A549 (cell line): ENCODE measurements around the gene RNF114. TPM values are rescaled to one million over a fixed set of nuclear protein-coding genes. Genes with fewer than 3 reads are reported as not detected.

Experiments
- ATAC-seq, 2 experiments: fragments of 200-7000 bp in 1 of 2; fragments of >200 bp in 1 of 2; cut with Nextera tagmentation in 1 of 2; cut with Tn5 transposase in 1 of 2; 3 replicates each; pipeline versions ENCODE4 v1.8.0 to v1.9.1; 2018 to 2020; ENCODE audit warnings: mild to moderate bottlenecking in 1 of 2, moderate library complexity in 1 of 2
- CTCF ChIA-PET: fragments of 300-600 bp; sonication (Branson Sonifier 250); formaldehyde crosslinking; extraction: SDS; loops from one replicate; lab custom pipeline; 2021; ENCODE audit warnings: antibody characterized with exemption, inconsistent platforms; lab: Yijun Ruan, JAX
- POLR2A ChIA-PET: fragments of 350-600 bp; formaldehyde crosslinking; extraction: SDS; loops from one replicate; lab custom pipeline; 2021; ENCODE audit warnings: antibody characterized with exemption, inconsistent platforms; lab: Yijun Ruan, JAX
- DNase-seq, 2 experiments: peaks; one replicate each; pipeline versions ENCODE4 v3.0.0 to v3.0.0-alpha.2; 2011 to 2016; ENCODE audit warnings: low read depth in 1 of 2, low spot score in 1 of 2
- FAIRE-seq: peaks from 2 replicates; lab custom pipeline; 2011; peaks lifted over from hg19 to GRCh38; lab: Jason Lieb, UNC
- H3K27ac ChIP-seq, 2 experiments: fragments of >200 bp; sonication (Bioruptor Twin); formaldehyde crosslinking; 3 replicates each; pipeline ENCODE4 v1.5.1; 2016 to 2017
- H3K4me1 ChIP-seq: fragments of >200 bp; sonication (Bioruptor Twin); formaldehyde crosslinking; 3 replicates; pipeline ENCODE4 v1.6.1; 2016
- H3K4me2 ChIP-seq: fragments of >200 bp; sonication (Bioruptor Twin); formaldehyde crosslinking; 3 replicates; pipeline ENCODE4 v1.6.1; 2016
- H3K4me3 ChIP-seq: fragments of >200 bp; sonication (Bioruptor Twin); formaldehyde crosslinking; 3 replicates; pipeline ENCODE4 v1.5.1; 2016
- H3K9me3 ChIP-seq: fragments of >200 bp; sonication (Bioruptor Twin); formaldehyde crosslinking; 3 replicates; pipeline ENCODE4 v1.6.1; 2016
- BHLHE40 ChIP-seq: IDR thresholded peaks from 2 replicates; pipeline ENCODE4 v1.6.1; 2012; ENCODE audit warnings: low read depth, low read length, inconsistent platforms
- CBX2 ChIP-seq: fragments of 200-600 bp; sonication (generic); IDR thresholded peaks from 2 replicates; pipeline ENCODE4 v1.6.1; 2016; ENCODE audit warnings: low read depth, mild to moderate bottlenecking, borderline replicate concordance
- CEBPB ChIP-seq, 2 experiments: fragments of >200 bp in 1 of 2; sonication (Bioruptor Twin) in 1 of 2; formaldehyde crosslinking in 1 of 2; IDR thresholded peaks; 2 replicates each; pipeline ENCODE4 v1.6.1; 2012 to 2016
- CHD2 ChIP-seq: fragments of 150-350 bp; IDR thresholded peaks from 2 replicates; pipeline ENCODE4 v1.6.1; 2014; ENCODE audit warnings: low read length; ENCODE audit not compliant: partially characterized antibody
- EP300 ChIP-seq, 2 experiments: fragments of >200 bp; sonication (Bioruptor Twin); formaldehyde crosslinking; IDR thresholded peaks; 2 replicates in 1 of 2; 3 replicates in 1 of 2; pipeline ENCODE4 v1.6.1; 2016 to 2017
- FOSB ChIP-seq: fragments of 250-450 bp; sonication (Bioruptor Pico); IDR thresholded peaks from 2 replicates; pipeline ENCODE4 v1.5.0; 2020; ENCODE audit warnings: mild to moderate bottlenecking, moderate library complexity
- FOSL2 ChIP-seq, 2 experiments: fragments of 450-650 bp in 1 of 2; fragments of >200 bp in 1 of 2; sonication (Bioruptor Twin) in 1 of 2; formaldehyde crosslinking; IDR thresholded peaks; 2 replicates each; pipeline versions ENCODE4 v1.5.0 to v1.6.1; 2016 to 2020; ENCODE audit warnings: mild to moderate bottlenecking in 1 of 2, moderate library complexity in 1 of 2
- GATA3 ChIP-seq: IDR thresholded peaks from 2 replicates; pipeline ENCODE4 v1.6.1; 2012; ENCODE audit warnings: borderline replicate concordance
- HOXA7 ChIP-seq: fragments of 250-450 bp; sonication (Bioruptor Pico); IDR thresholded peaks from 2 replicates; pipeline ENCODE4 v1.5.0; 2020; ENCODE audit warnings: mild to moderate bottlenecking, moderate library complexity
- MAFK ChIP-seq: fragments of 450-650 bp; IDR thresholded peaks from 2 replicates; pipeline ENCODE4 v1.6.1; 2014; ENCODE audit not compliant: partially characterized antibody
- MAX ChIP-seq: IDR thresholded peaks from 2 replicates; pipeline ENCODE4 v1.6.1; 2012
- MYC ChIP-seq: IDR thresholded peaks from 2 replicates; pipeline ENCODE4 v1.6.1; 2012; ENCODE audit warnings: mild to moderate bottlenecking, inconsistent platforms, low read length, improper control_type of control experiment, borderline replicate concordance
- NFE2L2 ChIP-seq: fragments of 150-350 bp; conservative IDR thresholded peaks from 2 replicates; pipeline ENCODE4 v1.6.1; 2014; ENCODE audit warnings: low read length
- NPAS2 ChIP-seq: fragments of 250-450 bp; sonication (Bioruptor Pico); IDR thresholded peaks from 2 replicates; pipeline ENCODE4 v1.8.0; 2022; ENCODE audit warnings: mild to moderate bottlenecking, moderate library complexity, borderline replicate concordance
- POLR2AphosphoS2 ChIP-seq: conservative IDR thresholded peaks from 2 replicates; pipeline ENCODE4 v1.6.1; 2012; ENCODE audit warnings: low read length, improper control_type of control experiment, inconsistent platforms
- REST ChIP-seq: fragments of 200-600 bp; sonication (generic); IDR thresholded peaks from 2 replicates; pipeline ENCODE4 v1.6.1; 2016; ENCODE audit warnings: antibody characterized with exemption, mild to moderate bottlenecking, moderate library complexity
- TFCP2L1 ChIP-seq: fragments of 250-450 bp; sonication (Bioruptor Pico); IDR thresholded peaks from 2 replicates; pipeline ENCODE4 v1.5.0; 2021; ENCODE audit warnings: mild to moderate bottlenecking
- ZFP36 ChIP-seq: fragments of 450-650 bp; IDR thresholded peaks from 2 replicates; pipeline ENCODE4 v1.6.1; 2014; ENCODE audit warnings: borderline replicate concordance; ENCODE audit not compliant: partially characterized antibody
- ZNF302 ChIP-seq: fragments of 250-450 bp; sonication (Bioruptor Pico); IDR thresholded peaks from 2 replicates; pipeline ENCODE4 v1.9.0; 2021; ENCODE audit warnings: inconsistent platforms, mild to moderate bottlenecking, moderate library complexity
- WGBS: methylation state at CpG from one replicate; pipeline ENCODE4 v1.1.6; 2017; ENCODE audit errors: missing lambda C conversion rate; 5-methylcytosine and 5-hydroxymethylcytosine counted together
- polyA plus RNA-seq, 4 experiments: library from polyadenylated mRNA; depleted of rRNA in 3 of 4; stranded (reverse); fragments of >200 nt; fragmentation: RNase III in 1 of 4; extraction: RNeasy Plus Mini Kit Qiagen cat#74134 plus additional on column Dnase treatment in 1 of 4; gene quantifications; 2 replicates in 3 of 4; 3 replicates in 1 of 4; pipeline ENCODE4 v1.2.3, GENCODE V29; 2011 to 2017
- TF ChIP-seq, protein P1 (sequence below): fragments of >200 bp; sonication (Bioruptor Twin); formaldehyde crosslinking; IDR thresholded peaks from 2 replicates; pipeline ENCODE4 v1.6.1; 2016
- TF ChIP-seq, protein P2 (sequence below): fragments of >200 bp; sonication (Bioruptor Twin); formaldehyde crosslinking; IDR thresholded peaks from 3 replicates; pipeline ENCODE4 v1.5.1; 2016

Gene RNF114
- polyA plus RNA-seq, 2 of the 4 experiments (the other 2 are of a cell fraction), result 43.1 to 44.8 TPM

DNA sequence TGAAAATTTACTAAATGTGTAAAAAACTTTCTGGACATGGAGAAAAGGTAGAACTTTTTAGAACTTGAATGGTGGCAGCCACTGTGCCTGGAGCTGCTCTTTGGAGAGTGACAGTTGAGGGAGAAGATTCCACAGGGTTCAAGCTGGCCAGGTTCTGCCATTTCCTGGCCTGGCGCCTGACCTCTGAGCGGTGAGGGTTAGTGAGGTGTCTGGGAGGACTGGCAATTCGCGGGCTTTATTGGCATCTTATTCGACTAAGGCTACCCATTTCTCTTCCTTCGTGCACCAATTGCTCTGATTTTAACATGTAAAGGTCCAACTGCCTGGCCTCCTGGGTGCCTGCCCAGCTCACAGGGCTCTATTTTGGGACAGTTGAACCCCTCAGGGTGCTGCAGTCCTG lies 49.0 kb downstream of the RNF114 start:
- ChIA-PET POLR2A (interaction anchor here (6.8 kb wide), 1 partner anchor 85 kb away, joined by 79 read pairs; no protein-coding TSS in a partner anchor), CTCF (interaction anchor here (0.6 to 28.4 kb wide), 3 partner anchors 83 to 187 kb away, joined by 3 to 1049 read pairs (median 4); no protein-coding TSS in a partner anchor)
- Histone ChIP-seq H3K27ac (peak overlapping the region in 1 of 2 experiments; percentile 74; a peak in 3 of 6 replicates), H3K4me1 (peaks cover 72% of the 10 kb centered on the region), H3K4me2 (peak overlapping the region; percentile 95), H3K4me3 (peak overlapping the region; percentile 69), H3K9me3 (no peaks in the 10 kb centered on the region)
- FAIRE-seq (no peak), ATAC-seq (no peak), DNase-seq (no peak)
- WGBS, result 93% methylated on average over 6 of the region's 6 CpGs
- TF ChIP-seq MAX (no peak), POLR2AphosphoS2 (no peak), CHD2 (no peak), MAFK (no peak), ZNF302 (no peak), NFE2L2 (no peak), REST (no peak)
- TF ChIP-seq, protein P1, sequence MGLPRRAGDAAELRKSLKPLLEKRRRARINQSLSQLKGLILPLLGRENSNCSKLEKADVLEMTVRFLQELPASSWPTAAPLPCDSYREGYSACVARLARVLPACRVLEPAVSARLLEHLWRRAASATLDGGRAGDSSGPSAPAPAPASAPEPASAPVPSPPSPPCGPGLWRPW, result no peak

DNA sequence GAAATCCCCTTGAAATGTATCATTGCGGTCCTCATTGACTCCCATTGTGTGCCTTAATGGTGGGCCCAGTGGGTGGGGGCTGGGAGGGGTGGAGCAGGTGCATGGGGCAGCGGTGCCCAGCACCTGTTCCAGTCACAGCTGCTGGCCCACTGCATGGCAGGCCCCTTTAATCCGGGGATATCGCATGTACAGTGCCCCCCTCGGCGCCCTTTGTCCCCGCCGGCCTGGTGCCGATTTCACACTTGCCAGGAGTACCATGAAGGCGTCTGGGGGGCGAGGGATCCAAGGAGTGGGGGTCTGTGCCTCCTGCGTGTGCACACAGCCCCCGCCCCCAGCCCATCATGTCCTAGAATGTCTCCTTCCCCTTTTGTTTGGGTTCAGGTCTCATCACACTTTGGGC lies 49.4 kb downstream of the RNF114 start:
- no peaks in the 10 kb centered on the region for H3K9me3 ChIP-seq
- peak overlapping the region; percentile 3 to 74; a peak in 4 of 6 replicates for H3K27ac ChIP-seq
- whole genome bisulfite sequencing, result 90% methylated on average over 12 of the region's 13 CpGs
- peak overlapping the region; percentile 95 for H3K4me2 ChIP-seq
- TF ChIP-seq NPAS2, result no peak
- no peak for TF ChIP-seq CBX2
- TF ChIP-seq FOSL2 (IDR thresholded peaks at IDR 0.05), result no peak
- no peak for TF ChIP-seq FOSL2 (CRISPR knock-in tag; IDR thresholded peaks at IDR 0.05)
- no peak for TF ChIP-seq EP300 (IDR thresholded peaks at IDR 0.05)
- TF ChIP-seq FOSB (CRISPR knock-in tag), result no peak
- no peak for TF ChIP-seq GATA3
- no peak for TF ChIP-seq ZFP36
- no peak for TF ChIP-seq MYC
- TF ChIP-seq, protein P2, sequence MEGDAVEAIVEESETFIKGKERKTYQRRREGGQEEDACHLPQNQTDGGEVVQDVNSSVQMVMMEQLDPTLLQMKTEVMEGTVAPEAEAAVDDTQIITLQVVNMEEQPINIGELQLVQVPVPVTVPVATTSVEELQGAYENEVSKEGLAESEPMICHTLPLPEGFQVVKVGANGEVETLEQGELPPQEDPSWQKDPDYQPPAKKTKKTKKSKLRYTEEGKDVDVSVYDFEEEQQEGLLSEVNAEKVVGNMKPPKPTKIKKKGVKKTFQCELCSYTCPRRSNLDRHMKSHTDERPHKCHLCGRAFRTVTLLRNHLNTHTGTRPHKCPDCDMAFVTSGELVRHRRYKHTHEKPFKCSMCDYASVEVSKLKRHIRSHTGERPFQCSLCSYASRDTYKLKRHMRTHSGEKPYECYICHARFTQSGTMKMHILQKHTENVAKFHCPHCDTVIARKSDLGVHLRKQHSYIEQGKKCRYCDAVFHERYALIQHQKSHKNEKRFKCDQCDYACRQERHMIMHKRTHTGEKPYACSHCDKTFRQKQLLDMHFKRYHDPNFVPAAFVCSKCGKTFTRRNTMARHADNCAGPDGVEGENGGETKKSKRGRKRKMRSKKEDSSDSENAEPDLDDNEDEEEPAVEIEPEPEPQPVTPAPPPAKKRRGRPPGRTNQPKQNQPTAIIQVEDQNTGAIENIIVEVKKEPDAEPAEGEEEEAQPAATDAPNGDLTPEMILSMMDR, result no peak
- no peak for TF ChIP-seq MAFK
- no peak for TF ChIP-seq BHLHE40
- TF ChIP-seq HOXA7 (CRISPR knock-in tag), result no peak
- TF ChIP-seq TFCP2L1, result no peak
- no peak for TF ChIP-seq CEBPB (IDR thresholded peaks at IDR 0.05)
- H3K4me3 ChIP-seq, result peak overlapping the region; percentile 69
- ATAC-seq (no peak), FAIRE-seq (no peak), DNase-seq (no peak)
- ChIA-PET CTCF (interaction anchor here (1.0 to 28.4 kb wide), 3 partner anchors 14 to 103 kb away, joined by 3 to 1049 read pairs (median 4); no protein-coding TSS in a partner anchor), POLR2A (no interaction called here)
- peaks cover 76% of the 10 kb centered on the region for H3K4me1 ChIP-seq
